GF-D8 (cell line): ENCODE results near the gene KCNG1.

Experiments
- DNase-seq: peaks from one replicate; lab custom pipeline; 2025; lab: John Stamatoyannopoulos, UW

KCNG1 gene

GRCh38 chr20:51034988-51035656, 12.2 kb upstream of the KCNG1 start:
- DNase-seq = no peak

GRCh38 chr20:51034476-51034875, 11.6 kb upstream of the KCNG1 start:
- no peak for DNase-seq

- DNase-seq = no peak
Measured at GRCh38 chr20:51029963-51030920, 7.3 kb upstream of the KCNG1 start.

GRCh38 chr20:51029556-51029955, 6.6 kb upstream of the KCNG1 start:
- no peak for DNase-seq

- DNase-seq = no peak
Measured at GRCh38 chr20:51028616-51029212, 5.8 kb upstream of the KCNG1 start.

- DNase-seq = no peak
Measured at GRCh38 chr20:51027035-51027795, 4.3 kb upstream of the KCNG1 start.

GRCh38 chr20:51026269-51026668, 3.4 kb upstream of the KCNG1 start:
- DNase-seq = no peak

- DNase-seq = no peak
Measured at GRCh38 chr20:51024761-51025160, 1.9 kb upstream of the KCNG1 start.

- DNase-seq = no peak
Measured at GRCh38 chr20:51023617-51024155, 779 bp upstream of the KCNG1 start.

- DNase-seq = no peak
Measured at GRCh38 chr20:51022227-51022802, 592 bp downstream of the KCNG1 start.

GRCh38 chr20:51021067-51022025, 1.6 kb downstream of the KCNG1 start:
- no peak for DNase-seq

- no peak for DNase-seq
Measured at GRCh38 chr20:51020657-51021056, 2.2 kb downstream of the KCNG1 start.

GRCh38 chr20:51019656-51020592, 3.0 kb downstream of the KCNG1 start:
- no peak for DNase-seq

- DNase-seq = no peak
Measured at GRCh38 chr20:51017251-51017650, 5.7 kb downstream of the KCNG1 start.

- no peak for DNase-seq
Measured at GRCh38 chr20:51016521-51016920, 6.4 kb downstream of the KCNG1 start.

GRCh38 chr20:51014797-51015722, 7.8 kb downstream of the KCNG1 start:
- DNase-seq = no peak

- no peak for DNase-seq
Measured at GRCh38 chr20:51013577-51014330, 9.2 kb downstream of the KCNG1 start.
